NB4 (cell line): Measurements from ENCODE around the gene TLNRD1.

ENCODE experiments used
- DNase-seq: peaks from one replicate; pipeline ENCODE4 v3.0.0; 2010; ENCODE audit warnings: low read depth
- H3K4me3 ChIP-seq: one replicate; pipeline ENCODE4 v1.5.1; 2011; ENCODE audit warnings: mild to moderate bottlenecking, low read depth, low read length, moderate library complexity
- MYC ChIP-seq: IDR thresholded peaks from 2 replicates; pipeline ENCODE4 v1.6.1; 2011; ENCODE audit warnings: low read depth, low read length
- POLR2A ChIP-seq: IDR thresholded peaks from 2 replicates; pipeline ENCODE4 v1.6.1; 2011; ENCODE audit warnings: mild to moderate bottlenecking; ENCODE audit not compliant: insufficient read length; ENCODE audit errors: extremely low read depth
- TF ChIP-seq, protein P1 (sequence below): IDR thresholded peaks from one replicate; pipeline ENCODE4 v1.5.1; 2012; ENCODE audit warnings: low read depth, low read length
- TF ChIP-seq, protein P2 (sequence below): IDR thresholded peaks from 2 replicates; pipeline ENCODE4 v1.6.1; 2011; ENCODE audit warnings: low read depth, low read length

TLNRD1 gene

DNA sequence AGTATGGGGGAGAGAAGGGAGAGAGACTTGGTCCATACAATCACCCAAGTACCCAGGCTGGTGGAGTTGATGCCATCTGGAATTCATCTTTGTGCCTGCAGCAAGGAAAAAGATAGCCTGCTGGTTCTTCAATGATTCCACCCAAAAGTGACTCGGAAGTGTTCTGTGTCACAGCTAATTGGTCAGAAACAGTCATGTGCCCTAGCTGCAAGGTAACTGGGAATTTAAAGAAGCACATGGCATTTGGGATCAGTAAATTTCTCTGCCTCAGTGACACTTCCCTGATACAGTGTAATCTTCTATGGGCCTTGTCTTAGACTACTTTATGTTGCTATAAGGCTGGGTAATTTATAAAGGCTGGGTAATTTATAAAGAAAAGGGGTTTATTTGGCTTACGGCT lies 17.5 kb downstream of the TLNRD1 start:
- TF ChIP-seq, protein P1, sequence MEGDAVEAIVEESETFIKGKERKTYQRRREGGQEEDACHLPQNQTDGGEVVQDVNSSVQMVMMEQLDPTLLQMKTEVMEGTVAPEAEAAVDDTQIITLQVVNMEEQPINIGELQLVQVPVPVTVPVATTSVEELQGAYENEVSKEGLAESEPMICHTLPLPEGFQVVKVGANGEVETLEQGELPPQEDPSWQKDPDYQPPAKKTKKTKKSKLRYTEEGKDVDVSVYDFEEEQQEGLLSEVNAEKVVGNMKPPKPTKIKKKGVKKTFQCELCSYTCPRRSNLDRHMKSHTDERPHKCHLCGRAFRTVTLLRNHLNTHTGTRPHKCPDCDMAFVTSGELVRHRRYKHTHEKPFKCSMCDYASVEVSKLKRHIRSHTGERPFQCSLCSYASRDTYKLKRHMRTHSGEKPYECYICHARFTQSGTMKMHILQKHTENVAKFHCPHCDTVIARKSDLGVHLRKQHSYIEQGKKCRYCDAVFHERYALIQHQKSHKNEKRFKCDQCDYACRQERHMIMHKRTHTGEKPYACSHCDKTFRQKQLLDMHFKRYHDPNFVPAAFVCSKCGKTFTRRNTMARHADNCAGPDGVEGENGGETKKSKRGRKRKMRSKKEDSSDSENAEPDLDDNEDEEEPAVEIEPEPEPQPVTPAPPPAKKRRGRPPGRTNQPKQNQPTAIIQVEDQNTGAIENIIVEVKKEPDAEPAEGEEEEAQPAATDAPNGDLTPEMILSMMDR: no peak
- TF ChIP-seq, protein P2, sequence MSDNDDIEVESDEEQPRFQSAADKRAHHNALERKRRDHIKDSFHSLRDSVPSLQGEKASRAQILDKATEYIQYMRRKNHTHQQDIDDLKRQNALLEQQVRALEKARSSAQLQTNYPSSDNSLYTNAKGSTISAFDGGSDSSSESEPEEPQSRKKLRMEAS: peak; percentile 39; the same call in 1 of the 2 replicates
- H3K4me3 ChIP-seq: no peak overlapping the region

DNA sequence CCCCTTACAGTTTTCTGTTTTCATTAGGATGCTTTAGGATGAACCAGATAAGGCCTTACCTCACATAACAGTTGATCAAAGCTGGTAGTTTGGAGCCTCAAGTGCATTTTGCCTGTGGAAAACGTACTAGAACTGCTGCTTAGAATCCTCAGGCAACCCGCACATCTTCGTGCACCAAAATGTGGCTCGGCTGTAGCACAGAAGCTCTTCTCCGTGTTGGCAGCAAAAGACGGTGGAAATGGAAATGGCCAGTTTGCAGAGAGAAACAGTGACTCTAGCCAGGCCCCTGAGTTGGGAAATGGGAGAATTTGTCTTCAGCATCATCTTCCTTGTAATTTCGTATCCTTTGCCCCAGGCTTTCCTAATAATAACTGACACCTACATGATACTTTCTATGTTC lies 20.6 kb downstream of the TLNRD1 start:
- TF ChIP-seq, protein P2: no peak
- no peak for TF ChIP-seq MYC
- TF ChIP-seq, protein P1: no peak
- TF ChIP-seq POLR2A: no peak
- DNase-seq: no peak
- H3K4me3 ChIP-seq: no peak overlapping the region

More for the DNA sequence above, 17.5 kb downstream of the TLNRD1 start:
- no peak for DNase-seq

DNA sequence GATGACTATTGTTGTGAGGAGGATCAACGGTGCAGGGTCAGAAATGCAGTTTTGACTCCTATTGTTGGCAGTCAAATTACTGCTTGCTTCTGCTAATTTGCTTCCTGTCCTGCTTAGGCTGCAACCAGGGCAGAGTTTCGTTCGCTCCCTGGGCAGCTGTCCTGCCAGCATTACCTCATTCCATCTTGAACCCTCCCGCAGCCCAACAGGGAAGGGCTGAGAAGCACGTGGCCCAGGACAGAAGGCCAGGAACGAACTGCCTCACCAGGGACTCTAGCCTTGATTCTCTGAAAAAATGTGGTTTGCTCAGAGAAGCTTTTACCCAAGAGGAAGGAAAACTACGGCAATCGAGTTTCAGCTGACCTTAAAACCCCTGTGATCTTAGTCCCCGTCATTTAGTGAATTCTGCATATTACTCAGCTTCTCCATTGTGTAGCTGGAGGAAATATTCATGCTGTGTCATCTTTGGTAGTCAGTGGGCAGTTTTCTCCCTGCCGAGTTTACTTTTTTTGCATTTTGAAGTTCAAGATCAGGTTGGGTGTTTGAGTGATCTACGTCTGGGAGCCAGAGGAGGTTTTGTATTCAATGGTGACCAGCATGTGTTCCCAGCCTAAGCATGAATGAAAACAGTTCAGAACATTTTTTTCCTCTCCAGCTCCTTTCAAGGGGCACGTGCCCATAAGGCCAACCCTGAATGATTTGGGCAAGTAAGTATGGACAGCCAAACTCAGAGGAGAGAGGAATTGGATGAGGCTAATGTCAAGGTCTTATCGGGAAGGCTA lies 23.0 kb downstream of the TLNRD1 start:
- TF ChIP-seq, protein P2: peak; percentile 95
- TF ChIP-seq POLR2A: no peak
- TF ChIP-seq MYC: peak; percentile 69
- peak; percentile 84 for DNase-seq
- no peak overlapping the region for H3K4me3 ChIP-seq

DNA sequence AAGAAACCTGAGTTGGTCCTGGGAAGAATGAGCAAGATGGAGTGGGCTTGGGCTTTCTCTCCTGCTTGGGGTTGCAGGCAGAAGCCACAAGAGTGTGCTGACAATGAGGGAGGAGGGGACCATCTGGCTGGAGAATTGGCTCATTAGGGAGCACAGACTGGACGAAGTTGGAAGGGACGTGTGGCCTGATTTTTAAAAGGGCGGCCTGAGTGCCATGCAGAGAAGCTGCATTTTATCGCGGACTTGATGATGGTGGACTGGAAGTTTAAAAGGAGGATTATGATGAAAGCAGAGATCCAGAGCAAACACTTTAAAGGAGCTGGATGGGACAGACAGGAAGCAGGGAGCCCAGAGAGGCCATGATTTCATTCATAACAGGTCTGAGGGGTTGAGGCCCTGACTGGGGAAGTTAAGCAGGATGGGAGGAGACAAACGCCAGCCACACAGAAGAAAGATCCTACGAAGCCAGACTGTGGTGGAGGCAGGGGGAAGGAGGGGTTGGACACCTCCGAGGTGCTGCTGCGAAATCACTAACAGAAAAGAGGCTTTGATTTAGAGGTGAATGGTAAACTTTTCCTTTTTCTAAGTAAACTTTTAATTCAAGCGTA lies 23.6 kb downstream of the TLNRD1 start:
- TF ChIP-seq POLR2A (no peak), MYC (no peak)
- TF ChIP-seq, protein P1: no peak
- TF ChIP-seq, protein P2: no peak
- DNase-seq: peak; percentile 79
- H3K4me3 ChIP-seq: no peak overlapping the region

DNA sequence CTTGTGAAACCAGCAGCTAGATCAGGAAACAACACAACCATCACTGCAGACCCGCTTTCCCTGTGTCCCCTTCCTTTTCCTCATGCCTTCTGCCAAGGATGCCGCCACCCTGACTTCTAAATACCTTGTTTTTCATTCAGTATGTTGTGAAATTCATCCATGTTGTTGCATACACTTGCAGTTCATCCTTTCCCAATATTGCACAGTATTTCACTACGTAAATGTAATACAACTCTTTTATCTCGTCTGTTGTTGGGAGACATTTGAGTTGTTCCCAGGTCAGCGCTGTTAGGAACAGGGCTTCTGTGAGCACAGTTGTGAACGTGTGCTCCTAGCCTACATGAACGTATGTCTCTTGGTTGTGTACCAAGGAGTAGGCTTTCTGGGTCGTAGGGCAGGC lies 24.2 kb downstream of the TLNRD1 start:
- TF ChIP-seq, protein P1: no peak
- TF ChIP-seq POLR2A (no peak), MYC (no peak)
- TF ChIP-seq, protein P2: no peak
- DNase-seq: peak; percentile 19

DNA sequence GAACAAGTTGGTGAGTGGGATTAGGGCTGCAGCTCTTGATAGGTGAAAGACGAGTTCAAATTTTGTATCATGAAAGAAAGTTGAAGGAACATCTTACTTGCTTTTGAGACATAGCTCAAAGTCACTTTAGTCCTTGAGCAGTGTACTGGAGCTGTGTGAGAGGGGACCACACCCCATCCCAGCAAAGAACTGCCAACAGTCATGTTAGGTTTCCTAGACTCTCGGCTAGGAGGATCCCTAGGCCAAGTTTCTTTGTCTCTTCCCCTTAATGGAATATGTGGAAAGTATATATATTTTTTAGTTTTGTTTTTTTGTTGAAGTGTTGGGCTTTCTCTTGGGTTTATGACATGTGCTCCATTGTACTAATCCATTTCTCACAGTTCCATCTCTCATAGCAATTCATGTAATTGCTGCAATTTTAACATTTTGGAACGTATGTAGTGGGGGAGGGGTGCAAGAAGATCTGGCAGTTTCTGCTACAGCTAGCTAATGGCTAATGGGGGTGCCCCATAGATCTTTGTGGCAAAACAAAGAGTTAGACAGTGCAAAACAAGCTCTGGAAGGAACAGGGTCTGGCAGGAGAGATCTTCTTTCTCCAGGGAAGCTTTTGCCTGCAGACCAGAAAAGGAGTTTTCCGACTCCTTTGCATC lies 25.1 kb downstream of the TLNRD1 start:
- no peak for DNase-seq
- H3K4me3 ChIP-seq: no peak overlapping the region
- TF ChIP-seq, protein P2: no peak
- TF ChIP-seq MYC: no peak
- no peak for TF ChIP-seq POLR2A
- TF ChIP-seq, protein P1: no peak

More for the DNA sequence above, 24.2 kb downstream of the TLNRD1 start:
- no peak overlapping the region for H3K4me3 ChIP-seq
